ENCODE measurements around the gene GOLGA6L6. TPM values are rescaled to one million over a fixed set of nuclear protein-coding genes. Genes with fewer than 3 reads are reported as not detected.
"Not testable (repeated sequence)": the region's sequence is repeated elsewhere in the genome, so short reads cannot be mapped to it uniquely, and the experiment has no call there.

Gene GOLGA6L6, protein sequence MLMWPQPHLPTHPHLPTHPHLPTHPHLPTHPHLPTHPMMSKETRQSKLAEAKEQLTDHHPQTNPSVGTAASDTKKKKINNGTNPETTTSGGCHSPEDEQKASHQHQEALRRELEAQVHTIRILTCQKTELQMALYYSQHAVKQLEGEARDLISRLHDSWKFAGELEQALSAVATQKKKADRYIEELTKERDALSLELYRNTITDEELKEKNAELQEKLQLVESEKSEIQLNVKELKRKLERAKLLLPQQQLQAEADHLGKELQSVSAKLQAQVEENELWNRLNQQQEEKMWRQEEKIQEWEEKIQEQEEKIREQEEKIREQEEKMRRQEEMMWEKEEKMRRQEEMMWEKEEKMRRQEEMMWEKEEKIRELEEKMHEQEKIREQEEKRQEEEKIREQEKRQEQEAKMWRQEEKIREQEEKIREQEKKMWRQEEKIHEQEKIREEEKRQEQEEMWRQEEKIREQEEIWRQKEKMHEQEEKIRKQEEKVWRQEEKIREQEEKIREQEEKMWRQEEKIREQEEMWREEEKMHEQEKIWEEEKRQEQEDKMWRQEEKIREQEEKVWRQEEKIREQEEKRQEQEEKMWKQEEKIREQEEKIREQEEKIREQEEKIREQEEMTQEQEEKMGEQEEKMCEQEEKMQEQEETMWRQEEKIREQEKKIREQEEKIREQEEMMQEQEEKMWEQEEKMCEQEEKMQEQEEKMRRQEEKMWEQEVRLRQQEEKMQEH
- total RNA-seq: not detected

DNA sequence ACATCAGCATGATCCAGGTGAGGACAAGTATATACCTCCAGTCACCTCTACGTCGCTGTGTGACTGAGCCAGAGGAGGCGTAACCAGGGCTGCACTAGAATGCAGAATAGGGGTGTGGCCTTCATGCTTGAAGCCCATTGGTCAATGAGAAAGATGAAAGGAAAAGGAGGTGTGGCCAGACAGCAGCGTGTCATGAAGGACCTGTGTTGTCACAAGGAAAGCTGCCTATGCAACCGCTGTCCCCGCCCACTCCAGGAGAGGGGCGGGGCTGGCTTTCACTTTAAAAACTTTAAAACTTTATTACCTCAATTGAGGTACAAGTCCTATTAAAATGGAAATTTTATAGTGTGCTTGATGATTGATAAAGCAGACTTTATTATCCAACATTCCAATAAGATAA, at the start of gene GOLGA6L6:
TSS of gene GOLGA6L6 (minus strand) at position 101 of the 400 bp plus-strand sequence. CDS start at position 10, 91 bp downstream.
- WGBS: 76% methylated on average over 4 of the region's 7 CpGs
- H3K27ac ChIP-seq; H3K9me3 ChIP-seq; H3K27me3 ChIP-seq; DNase-seq (ENCODE audit: low spot score in 2 of 2); H3K36me3 ChIP-seq; H3K4me3 ChIP-seq; H3K4me1 ChIP-seq: not testable (repeated sequence)

DNA sequence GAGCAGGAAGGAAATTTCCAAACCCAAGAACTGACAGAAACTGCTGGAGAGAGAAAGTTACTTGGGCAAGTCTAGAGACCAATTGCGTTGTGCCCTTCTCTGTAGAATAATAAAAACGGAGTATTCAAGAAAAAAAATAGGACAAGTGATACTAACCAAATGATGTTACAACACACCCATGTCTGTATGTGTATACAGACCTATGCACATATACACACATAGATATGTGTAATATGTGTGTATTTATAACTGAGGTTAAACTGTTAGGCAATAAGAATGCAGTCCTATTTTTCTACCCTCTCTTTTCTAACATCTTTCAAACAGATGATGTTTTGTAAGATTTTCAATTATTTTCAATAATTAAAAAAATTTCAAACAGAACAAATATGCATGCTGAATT, 48.5 kb upstream of the GOLGA6L6 start:
- H3K4me3 ChIP-seq; DNase-seq (ENCODE audit: low spot score in 2 of 2); H3K9me3 ChIP-seq; H3K27ac ChIP-seq; H3K4me1 ChIP-seq; H3K27me3 ChIP-seq; H3K36me3 ChIP-seq: not testable (repeated sequence)
- no CpG with 5 or more reads among the region's 2 CpGs for WGBS

DNA sequence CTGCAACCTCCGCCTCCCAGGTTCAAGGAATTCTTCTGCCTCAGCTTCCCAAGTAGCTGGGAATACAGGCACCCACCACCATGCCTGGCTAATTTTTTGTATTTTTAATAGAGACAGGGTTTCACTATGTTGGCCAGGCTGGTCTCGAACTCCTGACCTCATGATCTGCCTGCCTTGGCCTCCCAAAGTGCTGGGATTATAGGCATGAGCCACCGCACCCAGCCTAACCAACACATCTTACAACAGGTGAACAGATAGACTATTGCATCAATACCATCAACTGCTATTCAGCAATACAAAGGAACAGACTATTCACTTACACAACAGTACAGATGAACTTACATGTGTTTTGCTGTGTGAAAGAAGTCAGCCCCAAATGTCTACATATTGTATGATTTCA, 45.2 kb upstream of the GOLGA6L6 start:
- H3K36me3 ChIP-seq; H3K27ac ChIP-seq; H3K4me3 ChIP-seq; DNase-seq (ENCODE audit: low spot score in 2 of 2); H3K27me3 ChIP-seq; H3K9me3 ChIP-seq; H3K4me1 ChIP-seq: not testable (repeated sequence)
- WGBS: no CpG with 5 or more reads among the region's 3 CpGs

DNA sequence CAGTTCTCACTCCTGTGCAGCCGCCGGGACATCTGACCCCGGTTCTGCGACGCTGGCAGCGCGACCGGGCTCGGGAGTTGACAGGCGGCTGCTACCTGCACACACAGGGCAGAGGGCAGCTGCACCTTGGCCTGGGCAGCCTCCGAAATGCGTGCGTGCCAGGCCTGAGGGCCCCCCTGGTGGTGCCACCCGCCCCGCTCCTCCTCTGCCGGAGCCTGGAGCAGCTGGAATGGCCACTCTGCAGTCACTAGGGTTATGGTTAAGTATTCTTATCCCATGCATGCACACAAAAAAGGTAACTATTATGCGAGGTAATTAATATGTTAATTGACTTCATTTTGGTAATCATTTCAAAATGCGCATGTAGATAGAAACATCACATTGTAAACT, 41.1 kb upstream of the GOLGA6L6 start:
- not testable (repeated sequence) for H3K27me3 ChIP-seq; H3K4me1 ChIP-seq; H3K36me3 ChIP-seq; H3K4me3 ChIP-seq; DNase-seq (ENCODE audit: low spot score in 2 of 2); H3K27ac ChIP-seq; H3K9me3 ChIP-seq
- 100% methylated on average over 1 of the region's 18 CpGs for WGBS

DNA sequence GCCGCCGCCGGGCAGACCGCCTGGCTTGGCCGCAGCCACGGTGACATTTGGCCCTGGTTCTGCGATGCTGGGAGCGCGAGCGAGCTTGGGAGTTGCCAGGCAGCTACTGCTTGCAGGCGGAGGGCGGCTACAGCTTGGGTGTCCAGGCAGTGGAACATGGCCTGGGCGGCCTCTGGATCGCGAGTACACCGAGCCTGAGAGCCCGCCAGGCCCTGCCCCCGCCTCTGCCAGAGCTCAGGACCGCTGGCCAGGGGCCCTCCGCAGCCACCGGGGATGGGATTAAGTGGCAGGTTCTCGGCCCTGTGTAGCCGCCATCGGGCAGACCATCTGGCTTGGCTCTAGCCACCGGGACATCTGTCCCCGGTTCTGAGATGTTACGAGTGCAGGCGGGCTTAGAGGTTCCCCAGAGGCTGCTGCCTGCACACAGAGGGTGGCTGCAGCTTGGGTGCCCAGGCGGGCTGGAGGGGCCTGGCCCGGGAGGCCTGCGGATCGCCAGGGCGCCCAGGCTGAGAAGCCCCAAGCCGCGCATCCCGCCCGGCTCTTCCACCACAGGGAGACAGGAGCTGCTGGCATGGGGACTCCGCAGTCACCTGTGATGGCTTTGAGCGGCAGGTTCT, 40.6 kb upstream of the GOLGA6L6 start:
- H3K36me3 ChIP-seq; H3K27ac ChIP-seq; H3K4me3 ChIP-seq; H3K27me3 ChIP-seq; H3K4me1 ChIP-seq; DNase-seq (ENCODE audit: low spot score in 2 of 2); H3K9me3 ChIP-seq: not testable (repeated sequence)
- WGBS: no CpG with 5 or more reads among the region's 39 CpGs

DNA sequence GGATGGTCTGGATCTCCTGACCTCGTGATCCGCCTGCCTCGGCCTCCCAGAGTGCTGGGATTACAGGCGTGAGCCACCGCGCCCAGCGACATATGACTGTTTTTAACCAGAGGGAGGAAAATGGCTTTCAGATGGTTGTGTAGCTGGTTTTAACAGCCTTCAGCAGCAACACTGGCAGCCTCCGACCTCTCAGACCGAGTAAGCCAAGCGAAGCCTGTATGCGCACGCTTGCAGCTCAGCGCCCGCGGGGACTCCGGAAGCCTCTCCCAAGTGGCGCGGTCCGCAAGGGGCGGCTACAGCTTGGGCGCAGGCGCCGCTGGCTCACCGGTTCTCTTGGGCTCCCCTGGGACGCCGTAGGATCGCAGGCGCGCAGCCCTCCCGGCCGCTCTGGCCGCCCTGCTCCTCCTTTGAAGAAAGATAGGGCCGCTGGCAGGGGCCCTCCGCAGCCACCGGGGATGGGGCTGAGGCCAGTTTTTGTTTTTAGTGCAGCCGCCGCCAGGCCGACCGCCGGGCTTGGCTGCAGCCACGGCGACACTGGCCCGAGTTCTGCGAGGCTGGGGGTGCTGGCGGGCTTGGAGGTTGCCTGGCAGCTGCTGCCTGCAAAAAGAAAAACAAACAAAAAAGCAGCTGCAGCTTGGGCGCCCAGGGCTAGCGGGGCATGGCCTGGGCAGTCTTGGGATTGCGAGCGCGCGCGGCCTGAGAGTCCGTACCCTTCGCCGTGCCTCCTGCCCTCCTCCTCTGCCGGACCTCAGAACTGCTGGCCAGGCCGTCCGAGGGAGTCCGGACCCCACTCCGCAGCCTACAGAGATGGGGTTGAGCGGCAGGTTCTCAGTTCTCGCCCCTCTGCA, 39.9 kb upstream of the GOLGA6L6 start:
- H3K27me3 ChIP-seq; DNase-seq (ENCODE audit: low spot score in 2 of 2); H3K9me3 ChIP-seq; H3K4me1 ChIP-seq; H3K4me3 ChIP-seq; H3K27ac ChIP-seq; H3K36me3 ChIP-seq: not testable (repeated sequence)
- no CpG with 5 or more reads among the region's 62 CpGs for WGBS

DNA sequence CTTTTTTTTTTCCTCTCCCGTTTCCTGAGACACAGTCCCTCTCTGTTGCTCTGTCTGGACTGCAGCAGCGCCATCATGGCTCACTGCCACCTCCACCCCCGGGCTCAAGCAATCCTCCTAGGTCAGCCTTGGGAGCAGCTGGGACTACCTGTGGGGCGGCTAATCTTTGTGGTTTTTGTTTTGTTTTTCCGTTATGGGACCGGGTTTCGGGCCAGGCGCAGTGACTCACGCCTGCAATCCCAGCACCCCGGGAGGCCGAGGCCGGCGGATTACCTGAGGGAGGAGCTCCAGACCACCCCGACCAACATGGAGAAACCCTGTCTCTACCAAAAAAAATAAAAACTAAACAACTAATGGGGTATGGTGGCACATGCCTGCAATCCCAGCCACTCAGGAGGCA, 38.1 kb upstream of the GOLGA6L6 start:
- WGBS: no CpG with 5 or more reads among the region's 14 CpGs

DNA sequence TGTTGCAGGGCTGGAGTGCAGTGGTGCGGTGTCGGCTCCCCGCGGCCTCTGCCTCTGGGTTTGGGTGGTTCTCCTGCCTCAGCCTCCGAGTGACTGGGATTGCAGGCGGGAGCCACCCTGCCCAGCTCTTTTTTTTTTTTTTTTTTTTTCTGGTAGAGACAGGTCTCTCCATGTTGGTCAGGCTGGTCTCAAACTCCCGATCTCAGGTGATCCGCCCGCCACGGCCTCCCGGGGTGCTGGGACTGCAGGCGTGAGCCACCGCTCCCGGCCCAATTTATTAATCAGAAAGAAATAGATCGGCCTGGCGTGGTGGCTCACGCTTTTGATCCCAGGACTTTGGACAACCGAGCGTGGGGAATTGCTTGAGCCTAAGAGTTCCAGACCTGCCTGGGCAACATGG, 9.7 kb upstream of the GOLGA6L6 start:
- DNase-seq (ENCODE audit: low spot score in 2 of 2); H3K27ac ChIP-seq; H3K4me3 ChIP-seq; H3K36me3 ChIP-seq; H3K4me1 ChIP-seq; H3K27me3 ChIP-seq; H3K9me3 ChIP-seq: not testable (repeated sequence)
- WGBS: no CpG with 5 or more reads among the region's 19 CpGs

More for the DNA sequence above, 38.1 kb upstream of the GOLGA6L6 start:
- H3K4me3 ChIP-seq; DNase-seq (ENCODE audit: low spot score in 2 of 2); H3K27ac ChIP-seq; H3K9me3 ChIP-seq; H3K4me1 ChIP-seq; H3K27me3 ChIP-seq; H3K36me3 ChIP-seq: not testable (repeated sequence)

DNA sequence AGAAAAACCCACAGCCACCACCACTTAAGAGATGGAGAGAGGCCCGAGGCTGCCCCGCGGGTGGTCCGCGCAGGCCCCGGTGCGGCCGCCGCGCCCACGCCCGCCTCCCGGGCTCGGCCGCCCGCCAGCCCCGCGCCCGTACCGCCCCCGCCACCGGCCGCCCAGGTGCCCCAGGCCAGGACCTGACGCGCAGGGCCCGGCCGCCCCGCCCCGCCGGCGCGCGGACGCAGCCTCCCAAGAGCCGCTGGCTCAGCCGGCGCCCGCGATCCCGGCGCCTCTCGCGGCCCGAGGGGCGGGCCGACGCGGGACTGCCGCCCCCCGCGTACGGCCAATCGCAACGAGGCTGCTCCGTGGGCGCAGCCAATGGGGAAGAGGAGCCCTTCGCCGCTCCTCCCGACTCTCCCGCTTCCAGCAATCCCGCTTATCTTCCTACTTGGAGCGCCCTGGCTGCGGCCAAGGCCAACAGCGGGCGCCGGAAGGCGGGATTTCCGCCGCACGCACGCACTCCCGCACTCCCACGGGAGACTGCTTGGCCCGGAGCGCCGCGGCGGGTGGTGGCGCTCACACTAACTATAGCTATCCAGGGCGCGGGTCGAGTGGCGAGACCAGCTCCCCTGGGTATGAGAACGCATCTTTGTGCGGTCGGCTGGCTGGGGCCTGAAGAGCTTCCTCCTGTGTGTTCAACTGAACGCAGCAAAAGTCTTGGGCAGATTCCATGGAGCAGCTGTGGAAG, 35.5 kb downstream of the GOLGA6L6 start:
- WGBS: no CpG with 5 or more reads among the region's 87 CpGs
- not testable (repeated sequence) for DNase-seq (ENCODE audit: low spot score in 2 of 2); H3K4me3 ChIP-seq; H3K9me3 ChIP-seq; H3K27me3 ChIP-seq; H3K36me3 ChIP-seq; H3K4me1 ChIP-seq; H3K27ac ChIP-seq

DNA sequence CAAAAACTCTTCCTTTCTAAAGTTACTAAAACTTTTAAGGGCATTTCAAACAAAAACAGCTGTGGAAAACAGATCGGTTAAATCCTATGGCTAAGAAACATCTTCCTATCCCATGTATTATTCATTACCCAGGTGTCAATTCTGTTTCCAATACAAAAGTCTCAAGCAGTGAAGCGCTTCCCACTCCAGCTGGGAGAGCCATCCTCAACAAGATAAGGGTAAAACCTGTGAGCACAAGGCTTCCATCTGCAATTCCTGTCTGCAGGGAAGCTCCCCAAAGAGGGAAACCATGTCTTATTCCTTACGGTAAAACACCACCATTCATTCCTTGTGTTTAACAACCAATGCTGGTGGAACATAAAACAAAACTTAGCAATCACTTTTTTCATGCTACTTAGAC, 38.8 kb downstream of the GOLGA6L6 start:
- not testable (repeated sequence) for H3K27ac ChIP-seq; H3K27me3 ChIP-seq; H3K9me3 ChIP-seq; H3K4me1 ChIP-seq; H3K4me3 ChIP-seq; DNase-seq (ENCODE audit: low spot score in 2 of 2); H3K36me3 ChIP-seq
- WGBS: no CpG with 5 or more reads among the region's 3 CpGs

DNA sequence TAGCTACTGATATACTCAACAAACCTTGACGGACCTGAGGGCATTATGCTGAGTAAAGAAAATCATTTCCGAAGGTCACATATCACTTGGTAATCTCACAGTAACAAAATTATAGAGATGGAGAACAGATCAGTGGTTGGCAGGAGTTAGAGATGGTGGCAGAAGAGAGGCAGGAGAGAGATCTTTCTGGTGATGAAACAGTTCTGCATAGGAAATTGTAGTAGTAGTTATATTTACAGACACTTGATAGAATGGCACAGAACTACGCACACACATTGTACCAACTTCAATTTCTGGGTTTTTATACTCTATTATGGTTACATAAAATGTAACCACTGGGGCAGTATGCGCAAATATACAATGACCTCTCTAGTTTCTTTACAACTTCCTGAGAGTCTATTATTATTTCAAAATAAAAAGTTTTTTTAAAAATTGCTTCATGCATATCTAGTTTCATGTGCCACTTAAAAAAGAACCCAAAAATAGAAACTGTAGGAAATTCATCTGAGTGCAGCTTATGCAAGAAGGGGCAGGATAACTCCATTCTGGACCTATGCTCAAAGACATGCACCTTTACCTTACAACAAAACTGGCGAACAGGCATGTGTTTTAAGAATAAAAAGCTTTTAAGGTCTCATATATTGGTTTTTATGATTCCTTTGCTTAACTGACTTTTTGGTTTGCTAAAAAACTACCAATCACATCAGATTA, 39.9 kb downstream of the GOLGA6L6 start:
- H3K27me3 ChIP-seq; H3K27ac ChIP-seq; H3K4me1 ChIP-seq; H3K4me3 ChIP-seq; DNase-seq (ENCODE audit: low spot score in 2 of 2); H3K36me3 ChIP-seq; H3K9me3 ChIP-seq: not testable (repeated sequence)
- whole genome bisulfite sequencing: no CpG with 5 or more reads among the region's 5 CpGs

DNA sequence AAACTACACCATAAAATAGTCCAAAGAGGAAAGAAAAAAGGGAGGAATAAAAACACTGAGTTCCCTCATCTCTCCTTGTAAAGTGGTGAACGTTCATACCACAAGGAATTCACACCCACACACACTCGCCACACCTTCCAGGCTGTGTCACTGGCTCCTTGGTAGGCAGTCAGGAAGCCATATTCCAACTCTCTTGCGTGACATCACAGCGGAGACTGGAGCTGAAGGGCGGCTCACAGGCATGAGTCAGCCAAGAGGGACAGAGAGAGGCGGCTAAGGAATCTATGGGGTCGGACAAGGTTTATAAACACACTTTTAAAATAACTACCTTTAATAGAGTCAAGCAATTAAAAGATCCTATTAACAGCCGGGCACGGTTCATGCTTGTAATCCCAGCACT, 43.8 kb downstream of the GOLGA6L6 start:
- no CpG with 5 or more reads among the region's 9 CpGs for WGBS
- not testable (repeated sequence) for H3K27ac ChIP-seq; H3K4me3 ChIP-seq; H3K9me3 ChIP-seq; H3K27me3 ChIP-seq; H3K4me1 ChIP-seq; H3K36me3 ChIP-seq; DNase-seq (ENCODE audit: low spot score in 2 of 2)

DNA sequence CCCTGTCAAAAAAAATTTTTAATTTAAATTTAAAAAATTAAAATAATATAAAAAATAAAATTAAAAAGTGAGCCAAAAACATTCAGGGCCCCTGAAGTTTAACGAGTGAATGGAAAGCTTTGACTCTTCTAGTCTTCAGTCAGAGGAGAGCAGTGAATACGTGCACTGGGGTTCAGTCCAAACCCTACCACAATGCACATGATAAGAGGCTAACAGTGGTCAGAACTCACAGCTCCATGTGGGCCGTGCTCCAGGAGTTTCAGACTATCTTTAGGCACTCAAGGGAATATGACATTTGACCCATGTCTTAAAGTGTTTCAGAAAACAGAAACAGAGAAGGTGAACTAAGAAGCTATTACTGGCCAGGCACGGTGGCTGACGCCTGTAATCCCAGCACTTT, 48.6 kb downstream of the GOLGA6L6 start:
- H3K4me1 ChIP-seq; H3K9me3 ChIP-seq; H3K4me3 ChIP-seq; H3K27ac ChIP-seq; H3K27me3 ChIP-seq; DNase-seq (ENCODE audit: low spot score in 2 of 2); H3K36me3 ChIP-seq: not testable (repeated sequence)
- WGBS: no CpG with 5 or more reads among the region's 5 CpGs

Measured in suprapubic skin (tissue), 4 donors.